T-helper 2 cell treated with Interferon-gamma antibody and Interleukin-4, amounts not matched to agents 5 μg/mL and 100 μg/mL, for 36 hours (primary cell): Measurements from ENCODE around the gene APEX1.
"Not testable (repeated sequence)": the region's sequence is repeated elsewhere in the genome, so short reads cannot be mapped to it uniquely, and the experiment has no call there.

Source experiments
- DNase-seq: peaks from one replicate; pipeline ENCODE4 v3.0.0; 2021; ENCODE audit warnings: low spot score
- H3K27ac Mint-ChIP-seq: one replicate; pipeline ENCODE4 v1.8.0; 2021; ENCODE audit warnings: mild to moderate bottlenecking, mixed read lengths
- H3K27me3 Mint-ChIP-seq: one replicate; pipeline ENCODE4 v1.8.0; 2021; ENCODE audit warnings: low read depth, mixed read lengths
- H3K36me3 Mint-ChIP-seq: one replicate; pipeline ENCODE4 v1.8.0; 2021; ENCODE audit warnings: low read depth, mixed read lengths
- H3K4me1 Mint-ChIP-seq: one replicate; pipeline ENCODE4 v1.8.0; 2021; ENCODE audit warnings: low read depth, mixed read lengths
- H3K4me3 Mint-ChIP-seq: one replicate; pipeline ENCODE4 v1.8.0; 2022; ENCODE audit warnings: mild to moderate bottlenecking, moderate library complexity, mixed read lengths
- H3K9me3 Mint-ChIP-seq: one replicate; pipeline ENCODE4 v1.8.0; 2021; ENCODE audit warnings: mixed read lengths

APEX1 gene

GRCh38 chr14:20452831-20453230 is 2.2 kb upstream of the APEX1 start:
- Mint-ChIP-seq H3K4me3 (peak overlapping the region; percentile 40), H3K36me3 (peaks cover 32% of the 10 kb centered on the region)
- not testable (repeated sequence) for H3K27ac Mint-ChIP-seq, H3K9me3 Mint-ChIP-seq, DNase-seq, H3K27me3 Mint-ChIP-seq, H3K4me1 Mint-ChIP-seq

DNA sequence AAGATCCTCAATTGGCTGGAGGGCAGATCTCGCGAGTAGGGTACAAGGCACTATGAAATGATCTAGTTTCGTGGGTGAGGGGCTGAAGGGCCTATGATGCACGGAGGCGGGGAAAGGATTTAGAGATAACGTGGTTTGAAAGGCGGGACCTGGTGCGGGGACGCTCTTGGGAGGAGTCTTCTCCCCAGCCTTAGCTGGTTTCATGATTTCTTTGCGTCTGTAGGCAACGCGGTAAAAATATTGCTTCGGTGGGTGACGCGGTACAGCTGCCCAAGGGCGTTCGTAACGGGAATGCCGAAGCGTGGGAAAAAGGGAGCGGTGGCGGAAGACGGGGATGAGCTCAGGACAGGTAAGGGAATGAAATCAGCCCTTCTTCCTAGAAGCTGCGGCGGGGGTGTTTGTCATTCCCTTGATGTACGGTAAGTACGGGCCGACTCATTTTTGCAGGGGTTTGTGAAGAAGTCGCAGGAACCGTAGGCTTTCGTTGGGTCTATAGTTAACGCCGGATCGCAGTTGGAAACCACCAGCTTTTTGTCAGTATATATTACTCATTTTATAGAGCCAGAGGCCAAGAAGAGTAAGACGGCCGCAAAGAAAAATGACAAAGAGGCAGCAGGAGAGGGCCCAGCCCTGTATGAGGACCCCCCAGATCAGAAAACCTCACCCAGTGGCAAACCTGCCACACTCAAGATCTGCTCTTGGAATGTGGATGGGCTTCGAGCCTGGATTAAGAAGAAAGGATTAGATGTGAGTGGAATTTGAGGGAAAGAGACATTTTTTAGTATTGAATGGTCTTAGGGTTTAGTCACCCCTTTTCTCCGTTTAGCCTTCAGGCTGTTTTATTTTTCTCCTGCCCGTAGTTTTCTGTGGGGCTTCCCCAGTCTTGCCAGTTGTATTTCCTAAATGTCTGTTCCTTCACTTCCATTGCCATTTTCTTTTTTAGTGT is 602 bp downstream of the APEX1 start:
- DNase-seq: no peak
- Mint-ChIP-seq H3K4me3 (no peak overlapping the region), H3K9me3 (no peaks in the 10 kb centered on the region), H3K27me3 (no peaks in the 10 kb centered on the region), H3K4me1 (peaks cover 19% of the 10 kb centered on the region), H3K36me3 (peaks cover 32% of the 10 kb centered on the region), H3K27ac (no peak overlapping the region)

DNA sequence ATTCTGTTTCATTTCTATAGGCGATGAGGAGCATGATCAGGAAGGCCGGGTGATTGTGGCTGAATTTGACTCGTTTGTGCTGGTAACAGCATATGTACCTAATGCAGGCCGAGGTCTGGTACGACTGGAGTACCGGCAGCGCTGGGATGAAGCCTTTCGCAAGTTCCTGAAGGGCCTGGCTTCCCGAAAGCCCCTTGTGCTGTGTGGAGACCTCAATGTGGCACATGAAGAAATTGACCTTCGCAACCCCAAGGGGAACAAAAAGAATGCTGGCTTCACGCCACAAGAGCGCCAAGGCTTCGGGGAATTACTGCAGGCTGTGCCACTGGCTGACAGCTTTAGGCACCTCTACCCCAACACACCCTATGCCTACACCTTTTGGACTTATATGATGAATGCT is 1.9 kb downstream of the APEX1 start:
- Mint-ChIP-seq H3K4me1 (peaks cover 22% of the 10 kb centered on the region), H3K4me3 (no peak overlapping the region), H3K27ac (peak overlapping the region; percentile 45), H3K27me3 (no peaks in the 10 kb centered on the region), H3K9me3 (no peaks in the 10 kb centered on the region), H3K36me3 (peaks cover 29% of the 10 kb centered on the region)
- DNase-seq: no peak

DNA sequence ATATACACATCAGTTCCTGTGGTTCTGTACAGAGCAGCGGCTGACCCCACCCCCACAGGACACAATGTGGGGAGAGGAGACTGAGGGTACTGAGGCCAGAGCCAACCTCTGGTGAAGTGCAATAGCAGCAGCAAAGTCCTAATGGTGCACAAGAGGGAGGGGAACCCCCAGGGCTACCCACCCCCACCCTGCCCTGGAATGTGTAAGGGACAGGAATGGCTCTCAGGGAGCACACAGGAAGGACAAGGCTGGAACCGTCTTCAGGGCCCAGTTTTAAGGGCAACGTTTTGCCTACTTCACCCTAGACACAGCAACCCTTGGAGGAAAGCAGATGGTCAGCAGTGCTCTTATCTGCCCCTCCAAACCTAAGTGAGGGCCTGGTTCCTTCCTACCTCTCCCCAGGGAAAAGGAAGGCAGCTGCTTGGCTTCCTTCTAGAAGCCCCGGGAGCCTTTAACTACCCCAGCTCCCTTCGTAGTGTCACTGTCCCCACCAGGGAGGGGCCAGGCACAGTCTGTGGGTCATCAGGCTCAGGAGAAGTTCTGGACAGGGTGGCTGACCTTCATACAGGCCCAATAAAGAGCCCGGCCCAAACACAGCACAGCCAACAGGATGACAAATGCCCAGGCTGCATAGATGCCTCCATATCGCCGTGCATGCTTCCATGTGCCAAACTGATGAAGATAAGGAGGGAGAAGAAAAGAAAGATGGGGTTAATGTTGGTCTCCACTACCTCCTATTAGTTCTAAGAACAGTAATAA is 3.2 kb downstream of the APEX1 start:
- DNase-seq: no peak
- Mint-ChIP-seq H3K4me3 (no peak overlapping the region), H3K27ac (no peak overlapping the region), H3K9me3 (no peaks in the 10 kb centered on the region), H3K36me3 (peaks cover 25% of the 10 kb centered on the region), H3K27me3 (no peaks in the 10 kb centered on the region), H3K4me1 (peaks cover 25% of the 10 kb centered on the region)

- Mint-ChIP-seq H3K27me3 (no peaks in the 10 kb centered on the region), H3K4me1 (peaks cover 25% of the 10 kb centered on the region), H3K4me3 (peak overlapping the region; percentile 97), H3K27ac (peak overlapping the region; percentile 94), H3K9me3 (no peaks in the 10 kb centered on the region), H3K36me3 (peaks cover 25% of the 10 kb centered on the region)
- no peak for DNase-seq
Observed at GRCh38 chr14:20460458-20461224, 5.6 kb downstream of the APEX1 start.

DNA sequence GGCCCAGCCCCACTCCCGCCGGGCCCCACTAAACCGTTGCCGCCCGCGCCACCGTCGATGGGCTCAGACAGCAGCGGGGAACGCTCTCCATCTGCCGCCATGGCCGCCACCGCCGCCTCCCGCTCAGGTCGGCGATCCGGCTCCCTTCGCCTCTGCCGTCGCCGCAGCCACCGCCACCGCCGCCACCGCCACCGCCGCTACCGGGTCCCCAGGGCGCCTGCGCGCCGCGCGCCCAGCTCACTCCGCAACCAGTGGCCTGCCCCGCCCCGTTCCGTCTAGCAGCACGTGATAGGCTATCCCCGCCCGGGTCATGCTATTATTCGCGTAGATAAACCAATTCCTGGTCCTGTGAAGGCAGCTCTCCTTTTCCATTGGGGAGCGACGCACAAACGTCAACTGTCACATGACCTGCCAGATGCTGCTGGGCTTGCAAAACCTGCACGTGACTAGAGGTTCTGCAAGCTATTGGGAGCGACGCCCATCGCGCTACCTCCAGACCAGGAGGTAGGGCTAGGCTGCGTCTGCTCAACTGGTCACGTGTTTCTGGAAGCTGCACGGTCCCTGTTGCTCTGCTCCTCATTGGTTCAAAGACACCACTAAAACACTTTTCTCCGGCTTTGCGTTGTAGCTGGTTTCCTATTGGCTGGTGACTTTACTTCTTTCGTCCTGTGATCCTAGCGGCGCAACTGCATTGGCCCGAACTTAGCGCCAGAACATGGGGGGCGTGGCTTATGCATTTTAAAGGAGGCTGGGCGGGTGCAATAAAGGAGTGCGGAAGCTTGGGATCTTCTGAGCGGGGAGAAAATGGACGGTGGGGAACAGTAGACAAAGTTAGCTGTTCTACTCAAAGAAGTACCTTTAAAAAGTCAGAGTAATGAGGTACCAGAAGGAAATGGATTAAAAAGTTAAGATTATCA is 6.5 kb downstream of the APEX1 start, which contains the start of gene PIP4P1:
Gene PIP4P1, minus strand, starts transcription at position 210 of the 917 bp plus-strand sequence. Its CDS starts 109 bp downstream, at position 101.
- H3K36me3 Mint-ChIP-seq: peaks cover 25% of the 10 kb centered on the region
- peaks cover 1% of the 10 kb centered on the region for H3K27me3 Mint-ChIP-seq
- no peaks in the 10 kb centered on the region for H3K9me3 Mint-ChIP-seq
- DNase-seq: peak; percentile 99
- H3K4me3 Mint-ChIP-seq: peak within 1 kb of the TSS; percentile 97
- H3K27ac Mint-ChIP-seq: peak within 1 kb of the TSS; percentile 97
- peaks cover 25% of the 10 kb centered on the region for H3K4me1 Mint-ChIP-seq

DNA sequence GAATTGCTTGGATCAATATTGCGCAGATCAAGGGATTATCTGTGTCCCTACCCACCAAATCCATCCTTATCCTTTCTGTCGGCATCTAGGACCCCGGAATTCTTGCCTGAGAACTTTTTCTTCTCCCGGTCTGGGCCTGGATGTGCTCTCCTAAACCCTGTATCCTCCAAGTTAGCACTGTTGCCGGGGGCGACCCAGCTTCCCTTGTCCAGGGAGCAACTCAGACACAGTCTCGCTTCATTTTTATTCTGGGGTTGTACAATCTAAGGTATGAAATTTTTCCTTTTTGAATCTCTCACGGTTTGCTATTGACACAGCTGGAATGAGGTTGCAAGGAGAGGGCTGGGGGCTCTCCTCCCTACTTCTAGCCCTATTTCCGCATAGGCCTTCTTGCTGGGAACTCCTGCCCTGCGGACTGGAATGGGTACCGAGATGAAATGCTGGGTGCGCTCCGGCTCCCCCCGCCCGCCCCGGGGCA is 13.8 kb downstream of the APEX1 start:
- no peaks in the 10 kb centered on the region for H3K9me3 Mint-ChIP-seq
- peak overlapping the region; percentile 100 for H3K4me3 Mint-ChIP-seq
- peaks cover 29% of the 10 kb centered on the region for H3K36me3 Mint-ChIP-seq
- peaks cover 24% of the 10 kb centered on the region for H3K4me1 Mint-ChIP-seq
- H3K27ac Mint-ChIP-seq: peak overlapping the region; percentile 99
- peaks cover 5% of the 10 kb centered on the region for H3K27me3 Mint-ChIP-seq
- DNase-seq: no peak

- peak; percentile 86 for DNase-seq
- Mint-ChIP-seq H3K4me3 (peak within 1 kb of the TSS; percentile 100), H3K27ac (peak within 1 kb of the TSS; percentile 99), H3K4me1 (peaks cover 30% of the 10 kb centered on the region), H3K27me3 (peaks cover 5% of the 10 kb centered on the region), H3K9me3 (no peaks in the 10 kb centered on the region), H3K36me3 (peaks cover 35% of the 10 kb centered on the region)
Observed at GRCh38 chr14:20469242-20469889, 14.3 kb downstream of the APEX1 start, which contains the start of gene PNP. TSS of gene PNP (plus strand) at chr14:20469406. CDS start at chr14:20469525, 119 bp downstream.

DNA sequence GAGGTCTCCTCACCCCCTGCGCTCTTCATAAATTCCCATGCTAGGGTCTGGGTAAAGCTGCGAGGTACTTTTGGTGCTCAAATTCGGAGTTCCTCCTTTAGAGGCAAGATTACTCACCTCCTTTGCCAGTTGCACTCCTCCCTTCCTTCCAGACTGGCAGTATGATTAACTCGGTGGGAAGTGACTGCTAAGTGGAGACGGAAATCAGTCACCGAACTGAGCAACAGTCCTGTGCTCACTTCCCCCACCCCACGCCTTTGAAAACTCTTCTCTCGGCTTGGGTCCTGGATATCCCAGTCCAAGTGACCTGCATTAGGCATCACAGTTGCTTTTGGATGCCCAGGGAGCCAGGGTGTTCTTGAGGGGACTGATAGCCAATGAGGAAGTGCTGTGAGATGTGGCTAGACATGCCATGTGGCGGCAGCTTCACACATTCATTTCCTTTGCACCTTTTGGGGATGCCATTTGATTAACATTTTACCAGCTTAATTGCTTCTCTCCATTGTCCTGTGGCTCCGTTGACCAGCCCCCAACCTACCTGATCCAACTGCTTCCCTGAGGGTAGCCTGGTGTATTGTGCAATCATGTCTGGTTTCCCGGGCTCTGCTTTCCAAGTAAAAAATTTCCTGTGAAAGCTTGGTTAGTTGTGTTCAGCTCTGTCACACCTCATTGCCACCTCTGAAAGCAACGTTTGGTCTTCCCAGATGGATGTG is 15.0 kb downstream of the APEX1 start:
- DNase-seq: peak; percentile 62
- Mint-ChIP-seq H3K4me3 (peak overlapping the region; percentile 100), H3K27ac (peak overlapping the region; percentile 99), H3K27me3 (peaks cover 5% of the 10 kb centered on the region), H3K36me3 (peaks cover 42% of the 10 kb centered on the region), H3K9me3 (no peaks in the 10 kb centered on the region), H3K4me1 (peaks cover 33% of the 10 kb centered on the region)

DNA sequence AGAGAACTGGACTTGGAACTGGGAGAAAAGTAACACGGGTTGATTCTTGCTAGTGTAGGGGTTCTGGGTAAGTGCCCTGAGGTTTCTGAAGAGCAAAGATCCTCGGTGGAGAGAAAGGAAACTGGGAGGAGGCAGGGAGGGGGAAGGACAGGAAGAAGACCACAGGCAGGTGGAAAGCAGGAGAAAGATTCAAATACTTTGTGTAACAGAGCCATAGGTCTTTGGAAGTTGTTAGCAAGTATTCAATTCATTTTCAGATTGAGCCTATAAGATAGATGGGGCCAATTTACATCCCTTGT is 15.5 kb downstream of the APEX1 start:
- Mint-ChIP-seq H3K9me3 (no peaks in the 10 kb centered on the region), H3K27me3 (peaks cover 5% of the 10 kb centered on the region), H3K36me3 (peaks cover 47% of the 10 kb centered on the region), H3K4me3 (peak overlapping the region; percentile 100), H3K4me1 (peaks cover 36% of the 10 kb centered on the region), H3K27ac (peak overlapping the region; percentile 99)
- no peak for DNase-seq

- Mint-ChIP-seq H3K27me3 (no peaks in the 10 kb centered on the region), H3K9me3 (no peaks in the 10 kb centered on the region), H3K27ac (no peak overlapping the region), H3K4me3 (peak overlapping the region; percentile 79), H3K4me1 (peaks cover 50% of the 10 kb centered on the region), H3K36me3 (peaks cover 68% of the 10 kb centered on the region)
- DNase-seq: no peak
Observed at GRCh38 chr14:20472536-20473169, 17.6 kb downstream of the APEX1 start.
